Activated CD4-positive, CD25-positive, alpha-beta regulatory T cell treated with anti-CD3 and anti-CD28 coated beads, Interleukin-2, amount 50 U/mL, for 24 hours (primary cell): Measurements from ENCODE around the gene OR1S2.
"Not testable (repeated sequence)": the region's sequence is repeated elsewhere in the genome, so short reads cannot be mapped to it uniquely, and the experiment has no call there.

Experiments used
- ATAC-seq, 2 donors: fragments of 150-1000 bp; cut with Tn5 transposase; one replicate each; pipeline ENCODE4 v1.10.0; 2021; ENCODE audit warnings: mild to moderate bottlenecking in 1 of 2, moderate library complexity in 1 of 2

Gene OR1S2

DNA sequence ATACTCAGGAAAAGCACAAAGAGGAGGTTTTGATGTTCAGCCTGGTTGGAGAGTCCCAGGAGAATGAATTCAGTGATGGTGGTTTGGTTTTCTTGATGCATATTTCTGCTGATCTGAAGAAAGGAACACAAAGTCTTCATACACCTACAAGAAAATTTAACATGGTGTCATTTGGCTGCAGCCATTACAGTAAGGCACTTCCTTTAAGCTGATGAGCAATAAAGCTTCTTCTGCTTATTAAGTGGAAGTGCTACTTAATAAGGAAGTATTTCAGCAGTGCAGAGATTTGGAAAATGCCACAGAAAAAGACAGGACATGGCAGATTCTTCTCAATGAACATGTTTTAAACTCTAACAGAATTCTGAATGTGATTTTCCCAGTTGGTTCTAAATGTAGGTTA lies at the start of gene OR1S2:
Gene OR1S2, minus strand, starts transcription at position 101 of the 400 bp plus-strand sequence. Its CDS starts 0 bp downstream, at position 101.
- ATAC-seq: no peak

DNA sequence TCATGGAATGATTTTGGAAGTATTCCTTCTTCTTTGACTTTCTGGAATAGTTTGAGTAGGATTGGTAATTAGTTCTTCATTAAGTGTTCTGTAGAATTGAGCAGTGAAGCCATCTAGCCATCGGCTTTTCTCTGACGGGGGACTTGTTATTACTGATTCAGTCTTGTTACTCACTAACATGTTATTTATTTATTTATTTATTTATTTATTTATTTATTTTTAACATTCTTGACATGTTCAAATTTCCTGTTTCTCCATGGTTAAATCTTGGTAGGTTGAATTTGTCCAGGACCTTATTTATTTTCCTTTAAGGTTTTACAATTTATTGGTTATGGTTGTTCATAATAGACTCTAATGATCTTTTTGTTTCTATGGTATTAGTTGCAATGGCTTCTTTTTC lies 40.0 kb upstream of the OR1S2 start:
- ATAC-seq: no peak

GRCh38 chr11:58227956-58228615 lies 24.1 kb upstream of the OR1S2 start:
- no peak for ATAC-seq

DNA sequence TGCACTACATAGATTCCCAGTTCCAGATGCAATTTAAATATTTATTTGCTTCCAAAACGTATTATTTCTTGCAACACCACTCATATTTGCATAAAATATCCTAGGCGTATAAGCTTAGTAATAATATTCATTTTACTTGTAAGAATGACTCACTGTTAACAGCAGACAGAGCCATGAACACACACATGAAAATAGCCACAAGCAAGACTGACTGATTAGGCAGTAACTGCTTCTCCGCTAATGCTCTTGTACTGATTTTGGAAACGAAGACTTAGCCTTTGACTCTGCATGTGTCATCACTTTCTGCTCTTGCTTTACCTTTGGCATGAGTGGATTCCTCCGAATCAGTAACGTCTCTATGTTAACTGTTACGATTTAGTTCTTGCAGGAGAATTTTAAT lies 18.8 kb upstream of the OR1S2 start:
- ATAC-seq: no peak

DNA sequence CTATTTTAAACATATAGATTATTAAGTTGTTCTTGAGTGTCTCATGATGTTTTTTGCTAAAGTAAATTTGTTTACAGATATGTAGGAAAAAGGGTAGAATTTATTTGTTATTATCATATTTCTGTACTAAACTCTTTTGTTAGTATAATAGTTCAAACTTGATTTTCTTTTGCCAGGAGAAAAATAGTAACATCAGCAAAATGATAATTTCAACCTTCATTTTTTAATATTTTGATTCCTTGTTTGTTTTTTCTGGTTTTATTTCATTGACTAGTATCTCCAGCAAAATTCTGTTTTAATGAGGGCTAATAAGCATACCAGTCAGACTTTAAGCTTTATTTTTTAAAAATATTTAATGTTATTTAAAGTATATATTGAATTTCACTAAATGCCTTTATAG lies 12.5 kb upstream of the OR1S2 start:
- no peak for ATAC-seq

DNA sequence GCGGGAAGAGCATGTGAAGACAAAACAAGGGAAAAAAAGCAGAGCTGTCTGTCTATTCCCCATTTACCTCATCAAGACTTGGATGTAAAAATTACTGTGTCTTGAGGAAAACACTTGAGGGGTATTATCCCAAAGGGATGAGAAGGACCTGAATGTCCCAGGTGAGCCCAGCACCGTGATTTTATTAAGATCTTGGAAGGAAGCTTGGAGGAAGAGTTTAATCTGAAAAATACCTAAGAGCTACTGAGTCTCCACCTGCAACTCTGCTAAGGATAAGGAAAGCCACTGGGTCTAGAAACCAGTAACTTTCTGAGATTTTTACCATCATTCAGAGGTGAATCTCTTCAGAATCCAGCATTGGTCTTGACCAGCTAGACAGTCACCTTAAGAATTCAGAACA lies 8.5 kb upstream of the OR1S2 start, which contains the start of gene OR1S1:
Gene OR1S1, plus strand, starts transcription at position 301 of the 400 bp plus-strand sequence.
- not testable (repeated sequence) for ATAC-seq

DNA sequence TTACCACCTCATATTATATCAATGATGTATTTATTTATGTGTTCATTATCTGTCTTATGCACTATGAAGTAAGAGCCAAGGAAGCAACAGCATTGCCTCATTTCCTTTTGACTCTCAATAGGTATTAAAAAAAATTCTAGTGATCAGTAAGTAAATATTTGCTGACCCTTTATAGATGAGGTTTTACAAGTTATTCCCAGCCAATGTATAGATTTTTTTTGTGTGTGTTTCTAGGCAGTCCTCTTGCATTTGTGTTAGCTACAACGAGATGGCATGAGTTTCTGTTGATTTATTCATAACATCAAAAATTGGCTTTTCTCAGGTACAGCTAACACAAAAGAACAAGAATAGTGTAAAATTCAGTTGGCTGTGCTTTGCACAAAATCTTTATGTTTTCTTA lies 4.7 kb downstream of the OR1S2 start:
- ATAC-seq: no peak

- no peak for ATAC-seq
These were observed 8.0 kb downstream of the OR1S2 start for GRCh38 chr11:58195939-58196338.

GRCh38 chr11:58193391-58193790 lies 10.6 kb downstream of the OR1S2 start:
- no peak for ATAC-seq

DNA sequence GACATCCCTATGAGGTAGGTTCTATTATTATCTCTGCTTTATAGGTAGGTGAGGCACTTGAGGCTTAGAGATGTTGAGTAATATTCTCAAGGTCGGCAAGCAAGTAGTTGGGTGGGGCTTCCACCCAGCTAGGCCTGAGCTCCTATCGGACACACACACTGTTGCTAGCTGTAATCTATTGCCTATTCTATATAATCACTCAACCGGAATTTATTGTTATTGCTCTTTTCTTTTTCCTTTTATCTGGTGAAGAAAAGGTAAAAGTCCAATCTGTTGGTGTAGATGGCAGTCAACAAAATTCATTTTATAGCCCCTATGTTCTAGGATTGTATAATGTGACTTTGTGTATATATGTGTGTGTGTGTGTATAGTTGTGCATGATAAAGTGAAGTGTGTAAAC lies 11.7 kb downstream of the OR1S2 start:
- ATAC-seq: no peak

DNA sequence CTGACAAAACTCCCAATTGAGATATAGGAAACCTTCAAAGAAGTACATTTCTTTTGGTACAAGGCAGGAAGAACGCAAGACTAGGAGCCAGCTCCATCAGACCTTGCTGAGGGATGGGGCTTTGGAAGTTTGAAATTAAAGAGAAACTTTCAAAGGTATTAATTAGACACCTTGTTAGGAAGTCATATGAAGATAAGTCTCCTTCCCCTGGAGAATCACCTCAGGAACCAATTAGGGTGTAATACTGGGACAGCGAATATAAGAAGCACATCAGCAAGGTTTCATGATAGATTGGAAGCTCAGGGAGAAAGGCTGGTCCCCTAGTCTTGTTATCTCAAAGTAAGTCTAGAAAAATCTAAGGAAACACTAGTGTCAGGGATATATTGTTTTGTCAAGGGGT lies 15.2 kb downstream of the OR1S2 start, which contains the start of gene OR9Q2:
Gene OR9Q2, plus strand, starts transcription at position 301 of the 400 bp plus-strand sequence. CDS start 1,421 bp downstream, outside the sequence.
- no peak for ATAC-seq

GRCh38 chr11:58186938-58187337 lies 17.0 kb downstream of the OR1S2 start:
- ATAC-seq: no peak

DNA sequence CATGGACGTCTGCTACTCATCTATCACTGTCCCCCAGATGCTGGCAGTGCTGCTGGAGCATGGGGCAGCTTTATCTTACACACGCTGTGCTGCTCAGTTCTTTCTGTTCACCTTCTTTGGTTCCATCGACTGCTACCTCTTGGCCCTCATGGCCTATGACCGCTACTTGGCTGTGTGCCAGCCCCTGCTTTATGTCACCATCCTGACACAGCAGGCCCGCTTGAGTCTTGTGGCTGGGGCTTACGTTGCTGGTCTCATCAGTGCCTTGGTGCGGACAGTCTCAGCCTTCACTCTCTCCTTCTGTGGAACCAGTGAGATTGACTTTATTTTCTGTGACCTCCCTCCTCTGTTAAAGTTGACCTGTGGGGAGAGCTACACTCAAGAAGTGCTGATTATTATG lies 24.3 kb downstream of the OR1S2 start:
- no peak for ATAC-seq

DNA sequence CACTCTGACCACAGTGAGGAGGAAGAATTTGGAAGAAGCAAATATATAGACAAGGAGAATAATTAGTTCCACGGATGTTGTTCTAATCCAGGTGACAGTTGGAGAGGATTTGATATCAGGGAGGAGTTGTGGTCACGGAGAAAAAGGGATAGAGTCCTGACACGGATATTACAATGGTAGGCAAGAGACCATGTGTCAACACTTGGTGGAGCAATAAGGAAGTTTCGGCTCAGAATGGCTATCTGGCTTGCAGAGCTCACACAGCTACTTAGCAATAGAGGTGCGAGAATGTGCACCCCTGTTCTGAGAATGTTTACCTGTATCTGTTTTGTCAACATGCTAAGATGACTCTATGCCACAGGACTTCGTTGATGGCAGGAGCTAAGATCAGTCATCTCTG lies 25.5 kb downstream of the OR1S2 start:
- ATAC-seq: no peak

- no peak for ATAC-seq
These were observed 26.4 kb downstream of the OR1S2 start for GRCh38 chr11:58177409-58178054.

DNA sequence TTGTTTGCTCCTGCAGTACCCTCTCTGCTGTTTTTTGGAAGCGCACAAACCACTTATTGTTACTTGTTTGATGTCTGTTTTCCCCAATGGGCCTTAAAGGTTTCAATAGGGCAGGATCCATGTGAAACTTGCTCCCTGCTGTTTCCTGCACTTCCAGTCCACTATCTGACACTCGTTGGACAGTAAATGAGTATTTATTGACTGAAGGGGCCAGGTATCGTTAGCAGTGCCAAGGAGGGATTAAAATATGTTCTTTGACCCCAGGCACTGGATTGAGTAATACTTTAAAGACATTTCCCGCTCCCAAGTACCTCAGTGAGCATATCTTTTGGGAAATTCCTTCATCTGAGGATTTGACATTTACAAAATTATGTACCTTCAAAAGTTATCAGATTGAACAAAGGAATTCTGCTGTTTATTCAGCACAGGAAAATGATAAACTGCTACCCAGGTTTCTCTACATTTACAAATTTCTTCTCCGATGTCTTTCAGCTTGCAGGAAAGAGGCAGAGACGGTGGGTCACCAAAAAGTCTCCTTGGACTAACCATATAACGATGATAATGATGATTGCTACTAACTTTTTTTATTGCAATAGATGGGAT lies 38.3 kb downstream of the OR1S2 start:
- ATAC-seq: no peak

- ATAC-seq: no peak
These were observed 39.0 kb downstream of the OR1S2 start for GRCh38 chr11:58164990-58165389.

- ATAC-seq: no peak
These were observed 39.6 kb downstream of the OR1S2 start for GRCh38 chr11:58164389-58164788.
